HEK293 (cell line): ENCODE data around the gene PRF1.

Source experiments
- CTCF ChIP-seq: fragments of 450-650 bp; formaldehyde crosslinking; IDR thresholded peaks from 2 replicates; pipeline ENCODE4 v1.5.1; 2016; ENCODE audit warnings: missing biosample characterization, missing genetic modification characterization
- KLF8 ChIP-seq: fragments of 450-650 bp; formaldehyde crosslinking; IDR thresholded peaks from 2 replicates; pipeline ENCODE4 v1.5.1; 2016; ENCODE audit warnings: missing biosample characterization, missing genetic modification characterization
- PRDM10 ChIP-seq: fragments of 450-650 bp; formaldehyde crosslinking; IDR thresholded peaks from 2 replicates; pipeline ENCODE4 v1.5.1; 2016; ENCODE audit warnings: missing biosample characterization, missing genetic modification characterization
- RBAK ChIP-seq: fragments of 450-650 bp; formaldehyde crosslinking; IDR thresholded peaks from 2 replicates; pipeline ENCODE4 v1.5.1; 2016; ENCODE audit warnings: missing biosample characterization, missing genetic modification characterization
- SP2 ChIP-seq: fragments of 450-650 bp; formaldehyde crosslinking; IDR thresholded peaks from 2 replicates; pipeline ENCODE4 v1.5.1; 2016; ENCODE audit warnings: missing biosample characterization, missing genetic modification characterization
- ZBTB17 ChIP-seq: fragments of 450-650 bp; formaldehyde crosslinking; IDR thresholded peaks from 2 replicates; pipeline ENCODE4 v1.5.1; 2016; ENCODE audit warnings: missing biosample characterization, missing genetic modification characterization
- ZNF211 ChIP-seq: fragments of 450-650 bp; formaldehyde crosslinking; IDR thresholded peaks from 2 replicates; pipeline ENCODE4 v1.5.1; 2016; ENCODE audit warnings: low read depth, missing biosample characterization, missing genetic modification characterization
- ZNF423 ChIP-seq: fragments of 450-650 bp; formaldehyde crosslinking; IDR thresholded peaks from 2 replicates; pipeline ENCODE4 v1.5.1; 2016; ENCODE audit warnings: missing biosample characterization, missing genetic modification characterization
- ZNF473 ChIP-seq: fragments of 450-650 bp; formaldehyde crosslinking; IDR thresholded peaks from 2 replicates; pipeline ENCODE4 v1.5.1; 2017; ENCODE audit warnings: missing biosample characterization, missing genetic modification characterization
- ZNF549 ChIP-seq: fragments of 450-650 bp; IDR thresholded peaks from 2 replicates; pipeline ENCODE4 v1.5.1; 2018; ENCODE audit warnings: missing biosample characterization, missing genetic modification characterization, mild to moderate bottlenecking, inconsistent platforms, moderate library complexity
- ZNF792 ChIP-seq: fragments of 450-650 bp; formaldehyde crosslinking; IDR thresholded peaks from 2 replicates; pipeline ENCODE4 v1.5.1; 2016; ENCODE audit warnings: missing biosample characterization, missing genetic modification characterization
- ZSCAN30 ChIP-seq: fragments of 450-650 bp; IDR thresholded peaks from 2 replicates; pipeline ENCODE4 v1.5.1; 2018; ENCODE audit warnings: missing biosample characterization, mild to moderate bottlenecking, missing genetic modification characterization, moderate library complexity

GRCh38 chr10:70555371-70555770 lies 47.2 kb downstream of the PRF1 start:
- TF ChIP-seq CTCF: no peak
- no peak for TF ChIP-seq ZSCAN30 (tag by site-specific recombination)
- TF ChIP-seq KLF8 (tag by site-specific recombination): no peak
- TF ChIP-seq RBAK: no peak
- TF ChIP-seq ZNF792: no peak
- TF ChIP-seq PRDM10 (tag by site-specific recombination): no peak
- no peak for TF ChIP-seq SP2 (tag by site-specific recombination)
- no peak for TF ChIP-seq ZNF423 (tag by site-specific recombination)
- TF ChIP-seq ZNF211 (tag by site-specific recombination): no peak
- TF ChIP-seq ZNF473 (tag by site-specific recombination): no peak
- TF ChIP-seq ZNF549 (tag by site-specific recombination): no peak
- no peak for TF ChIP-seq ZBTB17 (tag by site-specific recombination)
